DND-41 (cell line): ENCODE measurements around the gene FBXO10.

Source experiments
- CTCF ChIP-seq: IDR thresholded peaks from 2 replicates; pipeline ENCODE4 v1.5.1; 2012; ENCODE audit warnings: borderline replicate concordance, low read length, moderate library complexity, mild to moderate bottlenecking; ENCODE audit not compliant: poor library complexity, severe bottlenecking; ENCODE audit errors: extremely low read depth
- EZH2 ChIP-seq: IDR thresholded peaks from 3 replicates; pipeline ENCODE4 v1.6.1; 2012; ENCODE audit warnings: borderline replicate concordance, low read depth, mild to moderate bottlenecking, moderate library complexity, low read length, inconsistent platforms; ENCODE audit not compliant: severe bottlenecking

GRCh38 chr9:37534412-37534811 is 41.8 kb downstream of the FBXO10 start:
- TF ChIP-seq CTCF (no peak), EZH2 (no peak)
